RWPE2 (cell line): ENCODE results near the gene LINGO1.

ENCODE experiments used
- ATAC-seq: fragments of 200-7000 bp; cut with Tn5 transposase; 3 replicates; pipeline ENCODE4 v1.9.1; 2021; ENCODE audit warnings: low read depth
- DNase-seq: peaks from one replicate; pipeline ENCODE4 v3.0.0-alpha.2; 2020; ENCODE audit warnings: low spot score
- H3K27ac ChIP-seq: fragments of 450-650 bp; 2 replicates; pipeline ENCODE4 v1.5.1; 2017; ENCODE audit warnings: mild to moderate bottlenecking; ENCODE audit not compliant: poor library complexity, severe bottlenecking
- H3K27me3 ChIP-seq: fragments of 250-450 bp; sonication (Bioruptor Pico); 2 replicates; pipeline ENCODE4 v1.5.1; 2021; ENCODE audit warnings: mild to moderate bottlenecking, moderate library complexity; ENCODE audit not compliant: insufficient read depth, poor library complexity, severe bottlenecking
- H3K36me3 ChIP-seq: fragments of 250-450 bp; sonication (Bioruptor Pico); 2 replicates; pipeline ENCODE4 v1.5.1; 2020; ENCODE audit warnings: low read depth, mild to moderate bottlenecking, moderate library complexity
- H3K4me1 ChIP-seq: fragments of 250-450 bp; sonication (Bioruptor Pico); 2 replicates; pipeline ENCODE4 v1.5.1; 2021; ENCODE audit warnings: mild to moderate bottlenecking, moderate library complexity; ENCODE audit not compliant: insufficient read depth, poor library complexity, severe bottlenecking
- H3K4me3 ChIP-seq: fragments of 250-450 bp; sonication (Bioruptor Pico); 2 replicates; pipeline ENCODE4 v1.5.1; 2021; ENCODE audit warnings: mild to moderate bottlenecking, moderate library complexity; ENCODE audit not compliant: severe bottlenecking
- H3K9me3 ChIP-seq: fragments of 250-450 bp; sonication (Bioruptor Pico); 2 replicates; pipeline ENCODE4 v1.5.1; 2021; ENCODE audit warnings: mild to moderate bottlenecking, moderate library complexity; ENCODE audit not compliant: severe bottlenecking
- CTCF ChIP-seq: fragments of 450-650 bp; IDR thresholded peaks from one replicate; pipeline ENCODE4 v1.5.1; 2017; ENCODE audit warnings: mild to moderate bottlenecking, moderate library complexity; ENCODE audit not compliant: poor library complexity, severe bottlenecking

LINGO1 gene

GRCh38 chr15:77623755-77624524 is 8.8 kb downstream of the LINGO1 start:
- ATAC-seq (no peak), DNase-seq (no peak)
- peaks cover 4% of the 10 kb centered on the region for H3K27me3 ChIP-seq
- no peaks in the 10 kb centered on the region for H3K9me3 ChIP-seq
- H3K4me3 ChIP-seq: no peak overlapping the region
- no peaks in the 10 kb centered on the region for H3K4me1 ChIP-seq
- no peaks in the 10 kb centered on the region for H3K36me3 ChIP-seq
- TF ChIP-seq CTCF: no peak
- no peak overlapping the region for H3K27ac ChIP-seq

GRCh38 chr15:77622934-77623754 is 9.6 kb downstream of the LINGO1 start:
- Histone ChIP-seq H3K9me3 (no peaks in the 10 kb centered on the region), H3K27me3 (peaks cover 4% of the 10 kb centered on the region), H3K4me1 (no peaks in the 10 kb centered on the region), H3K36me3 (no peaks in the 10 kb centered on the region), H3K27ac (no peak overlapping the region), H3K4me3 (no peak overlapping the region)
- ATAC-seq (no peak), DNase-seq (no peak)
- TF ChIP-seq CTCF: no peak

GRCh38 chr15:77622209-77622933 is 10.3 kb downstream of the LINGO1 start:
- TF ChIP-seq CTCF: no peak
- Histone ChIP-seq H3K27me3 (peaks cover 4% of the 10 kb centered on the region), H3K4me3 (no peak overlapping the region), H3K36me3 (no peaks in the 10 kb centered on the region), H3K4me1 (no peaks in the 10 kb centered on the region), H3K27ac (no peak overlapping the region), H3K9me3 (no peaks in the 10 kb centered on the region)
- ATAC-seq: no peak
- no peak for DNase-seq

- no peak for DNase-seq
- no peak for TF ChIP-seq CTCF
- peaks cover 4% of the 10 kb centered on the region for H3K27me3 ChIP-seq
- H3K9me3 ChIP-seq: no peaks in the 10 kb centered on the region
- no peak overlapping the region for H3K4me3 ChIP-seq
- H3K4me1 ChIP-seq: no peaks in the 10 kb centered on the region
- H3K36me3 ChIP-seq: no peaks in the 10 kb centered on the region
- ATAC-seq: no peak
- H3K27ac ChIP-seq: no peak overlapping the region
Measured at GRCh38 chr15:77621847-77622208, 10.9 kb downstream of the LINGO1 start.
